HepG2 (cell line): Measurements from ENCODE around the gene IZUMO4. TPM values are rescaled to one million over a fixed set of nuclear protein-coding genes. Genes with fewer than 3 reads are reported as not detected.

Experiments
- ARID2 ChIP-seq: sonication (generic); formaldehyde crosslinking; IDR thresholded peaks from 2 replicates; pipeline ENCODE4 v1.8.1; 2022; ENCODE audit warnings: mild to moderate bottlenecking, missing genetic modification reagents, borderline replicate concordance
- CENPBD1 ChIP-seq: sonication (generic); formaldehyde crosslinking; IDR thresholded peaks from 2 replicates; pipeline ENCODE4 v1.8.0; 2022; ENCODE audit warnings: missing genetic modification reagents, low read depth, mild to moderate bottlenecking, borderline replicate concordance
- EED ChIP-seq: sonication (generic); formaldehyde crosslinking; IDR thresholded peaks from 2 replicates; pipeline ENCODE4 v1.5.0; 2020; ENCODE audit warnings: mild to moderate bottlenecking, missing genetic modification reagents
- KLF13 ChIP-seq: sonication (generic); formaldehyde crosslinking; IDR thresholded peaks from 2 replicates; pipeline ENCODE4 v1.4.0; 2020; ENCODE audit warnings: mild to moderate bottlenecking, missing genetic modification reagents
- NFKBIZ ChIP-seq: IDR thresholded peaks from 2 replicates; pipeline ENCODE4 v1.6.1; 2018; ENCODE audit warnings: missing genetic modification reagents, missing compliant biosample characterization
- NRL ChIP-seq: sonication (generic); formaldehyde crosslinking; IDR thresholded peaks from 2 replicates; pipeline ENCODE4 v1.5.0; 2020; ENCODE audit warnings: missing genetic modification reagents, mild to moderate bottlenecking, moderate library complexity, borderline replicate concordance
- PPARG ChIP-seq: conservative IDR thresholded peaks from 2 replicates; pipeline ENCODE4 v1.6.1; 2016; ENCODE audit warnings: missing biosample characterization, missing genetic modification reagents
- SIN3A ChIP-seq: IDR thresholded peaks from 2 replicates; pipeline ENCODE4 v1.6.1; 2011; ENCODE audit warnings: low read depth, mild to moderate bottlenecking, control low read depth, low read length, borderline replicate concordance
- TP53 ChIP-seq: sonication (generic); formaldehyde crosslinking; conservative IDR thresholded peaks from 2 replicates; pipeline ENCODE4 v1.4.0; 2020; ENCODE audit warnings: missing genetic modification reagents
- ZHX1 ChIP-seq: sonication (generic); formaldehyde crosslinking; IDR thresholded peaks from 2 replicates; pipeline ENCODE4 v1.8.1; 2022; ENCODE audit warnings: low read depth, mild to moderate bottlenecking, missing genetic modification reagents
- ZNF24 ChIP-seq: fragments of 450-650 bp; IDR thresholded peaks from 2 replicates; pipeline ENCODE4 v1.6.1; 2017; ENCODE audit warnings: antibody characterized with exemption, mild to moderate bottlenecking
- ZNF432 ChIP-seq: sonication (generic); formaldehyde crosslinking; IDR thresholded peaks from 2 replicates; pipeline ENCODE4 v1.5.0; 2020; ENCODE audit warnings: missing genetic modification reagents, mild to moderate bottlenecking, borderline replicate concordance
- ZNF556 ChIP-seq: sonication (generic); formaldehyde crosslinking; IDR thresholded peaks from 2 replicates; pipeline ENCODE4 v1.4.0; 2020; ENCODE audit warnings: mild to moderate bottlenecking, missing genetic modification reagents, borderline replicate concordance
- ZNF784 ChIP-seq: sonication (generic); formaldehyde crosslinking; IDR thresholded peaks from 2 replicates; pipeline ENCODE4 v1.5.1; 2020; ENCODE audit warnings: missing genetic modification reagents, mild to moderate bottlenecking, borderline replicate concordance
- ZSCAN9 ChIP-seq: IDR thresholded peaks from 2 replicates; pipeline ENCODE4 v1.6.1; 2016; ENCODE audit warnings: borderline replicate concordance
- ZUFSP ChIP-seq: sonication (generic); formaldehyde crosslinking; IDR thresholded peaks from 2 replicates; pipeline ENCODE4 v1.9.0; 2021; ENCODE audit warnings: missing genetic modification reagents, mild to moderate bottlenecking, borderline replicate concordance
- polyA plus RNA-seq, 8 experiments: library from polyadenylated mRNA; depleted of rRNA in 3 of 8; stranded (reverse) in 7 of 8; unstranded in 1 of 8; fragments of >200 nt; fragmentation: Illumina TruSeq in 4 of 8; extraction: Trizol in 4 of 8; gene quantifications; 2 replicates each; pipeline versions ENCODE4 v1.2.1 to v1.2.3, GENCODE V29; 2011 to 2016; ENCODE audit warnings: low read depth in 4 of 8, missing spikeins in 1 of 8, mixed read lengths in 1 of 8; ENCODE audit not compliant: insufficient read depth in 1 of 8
- total RNA-seq, 5 experiments: library from RNA; depleted of rRNA; stranded (reverse); fragments of >200 nt; fragmentation: Illumina TruSeq; extraction: Trizol; gene quantifications; 2 replicates each; pipeline ENCODE4 v1.2.3, GENCODE V29; 2016; ENCODE audit warnings: low read depth in 1 of 5
- TF ChIP-seq, protein P1 (sequence below): sonication (generic); formaldehyde crosslinking; IDR thresholded peaks from 2 replicates; pipeline ENCODE4 v1.4.0; 2020; ENCODE audit warnings: low read depth, mild to moderate bottlenecking, missing genetic modification reagents
- TF ChIP-seq, protein P2 (sequence below): sonication (generic); formaldehyde crosslinking; IDR thresholded peaks from 2 replicates; pipeline ENCODE4 v1.5.0; 2020; ENCODE audit warnings: missing genetic modification reagents
- TF ChIP-seq, protein P3 (sequence below): sonication (generic); formaldehyde crosslinking; IDR thresholded peaks from 2 replicates; pipeline ENCODE4 v1.8.0; 2022; ENCODE audit warnings: missing genetic modification reagents, mild to moderate bottlenecking, inconsistent platforms, borderline replicate concordance

The IZUMO4 gene
- total and polyA plus RNA-seq, 2 of the 13 experiments (the other 11 are each of a cell fraction or from before 2014, with no cell fraction given), result 0.77 to 3.9 TPM

DNA sequence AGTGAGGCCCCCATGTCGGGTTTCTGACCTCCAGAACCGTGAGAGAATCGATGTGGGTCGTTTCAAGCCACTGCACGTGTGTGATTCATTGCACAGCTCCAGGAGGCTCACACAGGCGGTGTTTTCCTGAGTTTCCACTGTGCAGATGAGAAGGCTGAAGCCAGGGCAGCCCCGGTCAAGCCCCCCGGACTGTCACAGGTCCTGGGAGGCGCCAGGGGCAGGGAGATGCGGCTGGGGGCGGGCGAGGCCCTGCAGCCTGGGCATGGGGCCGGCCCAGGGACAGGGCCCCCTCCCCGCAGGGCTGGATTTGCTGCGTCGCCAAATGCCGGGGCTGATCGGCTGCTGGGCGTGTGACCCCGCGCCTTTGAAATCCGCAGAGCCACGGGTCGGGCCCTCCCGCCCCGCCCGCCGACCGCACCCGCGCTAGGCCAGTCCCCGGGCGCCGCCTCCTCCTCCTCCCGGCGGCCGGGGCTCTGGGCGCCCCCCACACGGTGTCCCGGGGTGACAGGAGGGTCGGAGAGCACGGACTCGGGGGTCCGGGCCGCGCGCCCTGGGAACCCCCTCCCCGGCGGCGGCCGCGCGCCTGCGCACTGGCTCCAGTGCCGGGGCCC, 35.7 kb upstream of the IZUMO4 start (continued):
- no peak for TF ChIP-seq ZNF784
- TF ChIP-seq ZNF556 (CRISPR knock-in tag), result no peak
- no peak for TF ChIP-seq ZHX1 (CRISPR knock-in tag)
- TF ChIP-seq ZNF432 (CRISPR knock-in tag), result no peak
- TF ChIP-seq, protein P1, sequence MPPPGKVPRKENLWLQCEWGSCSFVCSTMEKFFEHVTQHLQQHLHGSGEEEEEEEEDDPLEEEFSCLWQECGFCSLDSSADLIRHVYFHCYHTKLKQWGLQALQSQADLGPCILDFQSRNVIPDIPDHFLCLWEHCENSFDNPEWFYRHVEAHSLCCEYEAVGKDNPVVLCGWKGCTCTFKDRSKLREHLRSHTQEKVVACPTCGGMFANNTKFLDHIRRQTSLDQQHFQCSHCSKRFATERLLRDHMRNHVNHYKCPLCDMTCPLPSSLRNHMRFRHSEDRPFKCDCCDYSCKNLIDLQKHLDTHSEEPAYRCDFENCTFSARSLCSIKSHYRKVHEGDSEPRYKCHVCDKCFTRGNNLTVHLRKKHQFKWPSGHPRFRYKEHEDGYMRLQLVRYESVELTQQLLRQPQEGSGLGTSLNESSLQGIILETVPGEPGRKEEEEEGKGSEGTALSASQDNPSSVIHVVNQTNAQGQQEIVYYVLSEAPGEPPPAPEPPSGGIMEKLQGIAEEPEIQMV (CRISPR knock-in tag), result peak; percentile 24; the same call in 1 of the 2 replicates
- TF ChIP-seq, protein P2, sequence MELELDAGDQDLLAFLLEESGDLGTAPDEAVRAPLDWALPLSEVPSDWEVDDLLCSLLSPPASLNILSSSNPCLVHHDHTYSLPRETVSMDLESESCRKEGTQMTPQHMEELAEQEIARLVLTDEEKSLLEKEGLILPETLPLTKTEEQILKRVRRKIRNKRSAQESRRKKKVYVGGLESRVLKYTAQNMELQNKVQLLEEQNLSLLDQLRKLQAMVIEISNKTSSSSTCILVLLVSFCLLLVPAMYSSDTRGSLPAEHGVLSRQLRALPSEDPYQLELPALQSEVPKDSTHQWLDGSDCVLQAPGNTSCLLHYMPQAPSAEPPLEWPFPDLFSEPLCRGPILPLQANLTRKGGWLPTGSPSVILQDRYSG (CRISPR knock-in tag), result peak; percentile 55; the same call in 1 of the 2 replicates
- no peak for TF ChIP-seq SIN3A
- TF ChIP-seq, protein P3, sequence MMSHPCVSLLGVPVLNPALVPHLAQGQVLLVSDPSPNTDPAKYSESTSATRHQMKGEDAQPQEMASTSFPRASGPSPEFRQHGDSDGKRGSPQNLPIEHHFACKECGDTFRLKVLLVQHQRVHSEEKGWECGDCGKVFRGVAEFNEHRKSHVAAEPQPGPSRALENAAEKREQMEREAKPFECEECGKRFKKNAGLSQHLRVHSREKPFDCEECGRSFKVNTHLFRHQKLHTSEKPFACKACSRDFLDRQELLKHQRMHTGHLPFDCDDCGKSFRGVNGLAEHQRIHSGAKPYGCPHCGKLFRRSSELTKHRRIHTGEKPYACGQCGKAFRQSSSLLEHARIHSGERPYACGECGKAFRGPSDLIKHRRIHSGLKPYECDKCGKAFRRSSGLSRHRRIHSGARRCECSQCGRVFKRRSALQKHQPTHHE, result no peak
- TF ChIP-seq NRL, result 0 out of 2 replicates have a peak, but pooled peaks have one; percentile 15
- TF ChIP-seq ZSCAN9 (CRISPR knock-in tag), result no peak; the same call in 1 of the 2 replicates
- no peak for TF ChIP-seq TP53 (CRISPR knock-in tag)
- no peak for TF ChIP-seq ZUFSP
- no peak for TF ChIP-seq CENPBD1 (CRISPR knock-in tag)
- no peak for TF ChIP-seq ARID2
- TF ChIP-seq KLF13 (CRISPR knock-in tag), result no peak
- TF ChIP-seq PPARG, result no peak
- TF ChIP-seq NFKBIZ (CRISPR knock-in tag), result no peak
- no peak for TF ChIP-seq ZNF24
- peak; percentile 50; the same call in 1 of the 2 replicates for TF ChIP-seq EED (CRISPR knock-in tag)
